DND-41 (cell line): ENCODE measurements around the gene ANO1.

Source experiments
- EZH2 ChIP-seq: IDR thresholded peaks from 3 replicates; pipeline ENCODE4 v1.6.1; 2012; ENCODE audit warnings: borderline replicate concordance, low read depth, mild to moderate bottlenecking, moderate library complexity, low read length, inconsistent platforms; ENCODE audit not compliant: severe bottlenecking
- TF ChIP-seq, protein P1 (sequence below): IDR thresholded peaks from 2 replicates; pipeline ENCODE4 v1.5.1; 2012; ENCODE audit warnings: borderline replicate concordance, low read length, moderate library complexity, mild to moderate bottlenecking; ENCODE audit not compliant: poor library complexity, severe bottlenecking; ENCODE audit errors: extremely low read depth

GRCh38 chr11:70066628-70067027 is 11.5 kb upstream of the ANO1 start:
- TF ChIP-seq, protein P1, sequence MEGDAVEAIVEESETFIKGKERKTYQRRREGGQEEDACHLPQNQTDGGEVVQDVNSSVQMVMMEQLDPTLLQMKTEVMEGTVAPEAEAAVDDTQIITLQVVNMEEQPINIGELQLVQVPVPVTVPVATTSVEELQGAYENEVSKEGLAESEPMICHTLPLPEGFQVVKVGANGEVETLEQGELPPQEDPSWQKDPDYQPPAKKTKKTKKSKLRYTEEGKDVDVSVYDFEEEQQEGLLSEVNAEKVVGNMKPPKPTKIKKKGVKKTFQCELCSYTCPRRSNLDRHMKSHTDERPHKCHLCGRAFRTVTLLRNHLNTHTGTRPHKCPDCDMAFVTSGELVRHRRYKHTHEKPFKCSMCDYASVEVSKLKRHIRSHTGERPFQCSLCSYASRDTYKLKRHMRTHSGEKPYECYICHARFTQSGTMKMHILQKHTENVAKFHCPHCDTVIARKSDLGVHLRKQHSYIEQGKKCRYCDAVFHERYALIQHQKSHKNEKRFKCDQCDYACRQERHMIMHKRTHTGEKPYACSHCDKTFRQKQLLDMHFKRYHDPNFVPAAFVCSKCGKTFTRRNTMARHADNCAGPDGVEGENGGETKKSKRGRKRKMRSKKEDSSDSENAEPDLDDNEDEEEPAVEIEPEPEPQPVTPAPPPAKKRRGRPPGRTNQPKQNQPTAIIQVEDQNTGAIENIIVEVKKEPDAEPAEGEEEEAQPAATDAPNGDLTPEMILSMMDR: no peak
- TF ChIP-seq EZH2: no peak
